Spleen (tissue), 7 donors: ENCODE data around the gene RPEL1.

Experiments
- CTCF ChIP-seq, 11 experiments: fragments of 200-600 bp in 7 of 11; fragments of 450-650 bp in 4 of 11; sonication (generic) in 4 of 11; IDR thresholded peaks in 8 of 11; conservative IDR thresholded peaks in 3 of 11; 1 replicate in 7 of 11; 2 replicates in 4 of 11; pipeline versions ENCODE4 v1.4.0 to v1.8.0; 2016 to 2021; ENCODE audit warnings: antibody characterized with exemption in 11 of 11, inconsistent platforms in 4 of 11, mild to moderate bottlenecking in 1 of 11
- POLR2A ChIP-seq, 3 donors: fragments of 450-650 bp; IDR thresholded peaks; one replicate each; pipeline ENCODE4 v1.5.1; 2017; ENCODE audit warnings: antibody characterized with exemption in 3 of 3, mild to moderate bottlenecking in 1 of 3
- donor health status: DM: no; HTN: no; CAD: no; lungs with moderate emphysema.
- donor health status: DM: no; HTN: no; CAD: no.
- donor health status: DM: no; HTN: no; CAD: no.

- TF ChIP-seq CTCF (IDR thresholded peaks at IDR 0.05 in 8 of 11, conservative IDR thresholded peaks at IDR 0.05 in 3 of 11) (no peak), POLR2A (IDR thresholded peaks at IDR 0.05) (no peak)
These were observed 38.5 kb downstream of the RPEL1 start for GRCh38 chr10:103284170-103284569.
